Sigmoid colon (tissue), 7 donors: ENCODE results near the gene SPACA7. TPM values are rescaled to one million over a fixed set of nuclear protein-coding genes. Genes with fewer than 3 reads are reported as not detected.

Experiments
- DNase-seq: peaks from one replicate; pipeline ENCODE4 v3.0.0-alpha.2; 2019
- H3K27ac ChIP-seq, 4 donors: fragments of 200-600 bp; sonication (generic); one replicate each; pipeline ENCODE4 v1.5.1; 2016 to 2019; ENCODE audit warnings: mild to moderate bottlenecking in 1 of 4
- H3K27me3 ChIP-seq, 3 donors: fragments of 200-600 bp; sonication (generic); one replicate each; pipeline ENCODE4 v1.5.1; 2019; ENCODE audit warnings: mild to moderate bottlenecking in 1 of 3
- H3K36me3 ChIP-seq, 4 donors: fragments of 200-600 bp; sonication (generic); one replicate each; pipeline ENCODE4 v1.5.1; 2016 to 2019
- H3K4me1 ChIP-seq, 4 donors: fragments of 200-600 bp; sonication (generic); one replicate each; pipeline ENCODE4 v1.5.1; 2017 to 2019
- H3K4me3 ChIP-seq, 4 donors: fragments of 200-600 bp; sonication (generic); one replicate each; pipeline ENCODE4 v1.5.1; 2017 to 2019; ENCODE audit warnings: mild to moderate bottlenecking in 2 of 4, moderate library complexity in 1 of 4
- H3K9me3 ChIP-seq, 4 donors: fragments of 200-600 bp in 3 of 4; sonication (generic) in 3 of 4; one replicate each; pipeline versions ENCODE4 v1.5.1 to v1.6.1; 2013 to 2019
- EP300 ChIP-seq, 4 donors: sonication (generic); formaldehyde crosslinking; IDR thresholded peaks; one replicate each; pipeline ENCODE4 v1.6.1; 2017; ENCODE audit warnings: antibody characterized with exemption in 4 of 4
- POLR2A ChIP-seq, 2 donors: fragments of 450-650 bp; IDR thresholded peaks; one replicate each; pipeline ENCODE4 v1.6.1; 2016; ENCODE audit warnings: antibody characterized with exemption in 2 of 2, mild to moderate bottlenecking in 2 of 2, moderate library complexity in 2 of 2
- POLR2AphosphoS5 ChIP-seq, 4 donors: sonication (generic); formaldehyde crosslinking; IDR thresholded peaks; one replicate each; pipeline ENCODE4 v1.6.1; 2017; ENCODE audit warnings: antibody characterized with exemption in 4 of 4
- WGBS, 2 donors: extraction: QIAGEN DNeasy Blood & Tissue Kit; methylation state at CpG; one replicate each; pipeline ENCODE4 v1.1.7; 2013; 5-methylcytosine and 5-hydroxymethylcytosine counted together
- intact Hi-C: fragments of 100-400 bp; cut with DNase I; formaldehyde crosslinking; loops from one replicate; pipeline ENCODE4 v1.15.1; 2023
- polyA plus RNA-seq, 3 donors: library from polyadenylated mRNA; stranded (reverse); fragments of 200-250 nt; gene quantifications; one replicate each; pipeline ENCODE4 v1.2.3, GENCODE V29; 2013
- total RNA-seq, 4 donors: library from RNA; depleted of rRNA; stranded (reverse); fragments of >200 nt; gene quantifications; one replicate each; pipeline ENCODE4 v1.1.0, GENCODE V29; 2016
- TF ChIP-seq, protein P1 (sequence below), 4 experiments: fragments of 450-650 bp in 3 of 4; fragments of 200-600 bp in 1 of 4; IDR thresholded peaks; one replicate each; pipeline ENCODE4 v1.5.1; 2016 to 2019; ENCODE audit warnings: antibody characterized with exemption in 4 of 4, mild to moderate bottlenecking in 3 of 4, moderate library complexity in 2 of 4
- donor health status: healthy with polysubstance abuse.
- donor health status: Bipolar disorder and iron deficiency.
- donor health status: healthy.

The SPACA7 gene
- total and polyA plus RNA-seq, 7 donors: not detected

- Histone ChIP-seq H3K36me3 (no peaks in the 10 kb centered on the region), H3K4me1 (no peaks in the 10 kb centered on the region), H3K27ac (no peak overlapping the region), H3K27me3 (peaks cover 0 to 8% (median 0%) of the 10 kb centered on the region in 3 donors), H3K4me3 (no peak overlapping the region), H3K9me3 (no peaks in the 10 kb centered on the region)
- 88 to 90% methylated on average over 32 of the region's 32 CpGs for WGBS, 2 donors
- no peak for DNase-seq
- intact Hi-C loops: no loop called here
- TF ChIP-seq POLR2AphosphoS5 (IDR thresholded peaks at IDR 0.05) (no peak), EP300 (IDR thresholded peaks at IDR 0.05) (no peak), POLR2A (IDR thresholded peaks at IDR 0.05) (no peak)
- TF ChIP-seq, protein P1, sequence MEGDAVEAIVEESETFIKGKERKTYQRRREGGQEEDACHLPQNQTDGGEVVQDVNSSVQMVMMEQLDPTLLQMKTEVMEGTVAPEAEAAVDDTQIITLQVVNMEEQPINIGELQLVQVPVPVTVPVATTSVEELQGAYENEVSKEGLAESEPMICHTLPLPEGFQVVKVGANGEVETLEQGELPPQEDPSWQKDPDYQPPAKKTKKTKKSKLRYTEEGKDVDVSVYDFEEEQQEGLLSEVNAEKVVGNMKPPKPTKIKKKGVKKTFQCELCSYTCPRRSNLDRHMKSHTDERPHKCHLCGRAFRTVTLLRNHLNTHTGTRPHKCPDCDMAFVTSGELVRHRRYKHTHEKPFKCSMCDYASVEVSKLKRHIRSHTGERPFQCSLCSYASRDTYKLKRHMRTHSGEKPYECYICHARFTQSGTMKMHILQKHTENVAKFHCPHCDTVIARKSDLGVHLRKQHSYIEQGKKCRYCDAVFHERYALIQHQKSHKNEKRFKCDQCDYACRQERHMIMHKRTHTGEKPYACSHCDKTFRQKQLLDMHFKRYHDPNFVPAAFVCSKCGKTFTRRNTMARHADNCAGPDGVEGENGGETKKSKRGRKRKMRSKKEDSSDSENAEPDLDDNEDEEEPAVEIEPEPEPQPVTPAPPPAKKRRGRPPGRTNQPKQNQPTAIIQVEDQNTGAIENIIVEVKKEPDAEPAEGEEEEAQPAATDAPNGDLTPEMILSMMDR (IDR thresholded peaks at IDR 0.05): no peak
Measured at GRCh38 chr13:112453207-112453829, 77.2 kb downstream of the SPACA7 start.

- H3K27me3 ChIP-seq: peaks cover 0 to 3% (median 0%) of the 10 kb centered on the region in 3 donors
- no peak for DNase-seq
- no peak overlapping the region for H3K27ac ChIP-seq
- H3K36me3 ChIP-seq: no peaks in the 10 kb centered on the region
- TF ChIP-seq POLR2A (IDR thresholded peaks at IDR 0.05) (no peak), POLR2AphosphoS5 (IDR thresholded peaks at IDR 0.05) (no peak), EP300 (IDR thresholded peaks at IDR 0.05) (no peak)
- TF ChIP-seq, protein P1 (IDR thresholded peaks at IDR 0.05): no peak
- WGBS, 2 donors: 84 to 85% methylated on average over 30 of the region's 30 CpGs
- H3K4me1 ChIP-seq: no peaks in the 10 kb centered on the region
- no peaks in the 10 kb centered on the region for H3K9me3 ChIP-seq
- intact Hi-C loops: no loop called here
- no peak overlapping the region for H3K4me3 ChIP-seq
Measured at GRCh38 chr13:112453874-112454647, 77.9 kb downstream of the SPACA7 start.

DNA sequence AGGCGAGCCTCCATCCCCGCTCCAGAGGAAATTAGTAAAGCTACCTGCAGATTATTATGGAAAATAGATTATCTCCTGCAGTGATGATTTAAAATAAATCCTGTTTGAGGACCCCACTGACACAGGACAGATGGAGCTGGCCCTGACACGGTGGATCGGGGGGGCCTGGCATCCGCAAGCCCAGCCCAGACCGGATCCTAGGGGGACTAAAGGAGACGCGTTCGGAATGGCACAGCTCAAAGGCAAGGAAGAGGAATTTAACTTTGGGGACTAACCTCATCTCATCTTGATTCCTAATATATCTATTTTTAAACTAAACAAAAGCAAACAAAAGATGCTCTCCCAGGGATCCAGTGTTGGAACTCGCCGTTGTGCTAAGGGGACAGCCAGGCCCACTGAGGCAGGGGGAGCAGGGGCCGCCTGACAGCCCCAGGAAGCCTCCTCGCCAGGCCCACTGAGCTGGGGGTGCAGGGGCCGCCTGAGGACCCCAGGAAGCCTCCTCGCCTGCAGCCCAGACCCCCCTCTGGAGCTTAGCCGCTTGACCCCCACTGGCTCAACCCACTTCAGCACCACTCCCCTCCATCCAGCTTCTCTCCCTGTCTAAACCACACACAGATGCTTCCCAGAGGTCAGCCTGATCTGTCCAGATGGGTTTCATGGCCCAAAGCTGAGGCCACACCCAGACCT, 78.6 kb downstream of the SPACA7 start:
- Histone ChIP-seq H3K36me3 (no peaks in the 10 kb centered on the region), H3K4me3 (no peak overlapping the region), H3K4me1 (no peaks in the 10 kb centered on the region), H3K27me3 (peaks cover 0 to 3% (median 0%) of the 10 kb centered on the region in 3 donors), H3K9me3 (peaks cover 0 to 4% (median 0%) of the 10 kb centered on the region in 4 donors), H3K27ac (no peak overlapping the region)
- no peak for DNase-seq
- TF ChIP-seq POLR2A (IDR thresholded peaks at IDR 0.05) (no peak), EP300 (IDR thresholded peaks at IDR 0.05) (no peak), POLR2AphosphoS5 (IDR thresholded peaks at IDR 0.05) (no peak)
- TF ChIP-seq, protein P1 (IDR thresholded peaks at IDR 0.05): no peak
- WGBS, 2 donors: 85 to 87% methylated on average over 16 of the region's 16 CpGs
- intact Hi-C loops: no loop called here

DNA sequence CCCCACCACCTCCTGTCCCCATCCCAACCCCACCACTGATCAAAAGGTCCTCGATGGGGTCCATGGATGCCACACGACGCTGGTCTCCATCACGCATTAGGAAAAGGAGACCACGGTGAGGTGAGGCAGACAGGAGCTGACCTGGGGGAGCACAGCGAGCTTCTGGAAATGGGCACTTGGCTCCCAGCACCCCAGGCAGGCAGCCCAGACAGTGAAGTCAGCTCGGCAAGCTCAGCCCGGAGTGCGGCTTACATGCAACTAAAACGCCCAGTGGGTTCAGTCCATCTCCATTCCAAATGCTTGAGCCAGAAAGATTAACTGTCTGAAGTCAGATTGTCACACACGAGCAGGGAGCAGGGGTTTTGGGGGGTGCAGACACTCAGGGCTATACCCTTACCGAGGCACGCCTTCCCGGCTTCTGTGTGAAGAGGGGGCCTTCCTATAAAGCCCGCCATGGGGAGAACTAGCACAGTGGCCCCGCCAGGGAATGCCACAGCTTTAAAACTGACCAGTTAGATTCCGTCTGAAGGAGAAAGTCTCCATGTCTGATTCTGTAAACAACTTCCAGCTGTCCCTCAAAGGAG, 79.4 kb downstream of the SPACA7 start:
- TF ChIP-seq, protein P1 (IDR thresholded peaks at IDR 0.05): no peak
- no peak for TF ChIP-seq EP300 (IDR thresholded peaks at IDR 0.05)
- TF ChIP-seq POLR2AphosphoS5 (IDR thresholded peaks at IDR 0.05): no peak
- no peak for TF ChIP-seq POLR2A (IDR thresholded peaks at IDR 0.05)
- Histone ChIP-seq H3K9me3 (peaks cover 0 to 4% (median 0%) of the 10 kb centered on the region in 4 donors), H3K27ac (no peak overlapping the region), H3K27me3 (peaks cover 0 to 3% (median 0%) of the 10 kb centered on the region in 3 donors), H3K36me3 (no peaks in the 10 kb centered on the region), H3K4me3 (no peak overlapping the region), H3K4me1 (no peaks in the 10 kb centered on the region)
- 82 to 86% methylated on average over 17 of the region's 17 CpGs for WGBS, 2 donors
- DNase-seq: no peak
- intact Hi-C loops: no loop called here
